ENCODE results near the gene ATXN1.

DNA sequence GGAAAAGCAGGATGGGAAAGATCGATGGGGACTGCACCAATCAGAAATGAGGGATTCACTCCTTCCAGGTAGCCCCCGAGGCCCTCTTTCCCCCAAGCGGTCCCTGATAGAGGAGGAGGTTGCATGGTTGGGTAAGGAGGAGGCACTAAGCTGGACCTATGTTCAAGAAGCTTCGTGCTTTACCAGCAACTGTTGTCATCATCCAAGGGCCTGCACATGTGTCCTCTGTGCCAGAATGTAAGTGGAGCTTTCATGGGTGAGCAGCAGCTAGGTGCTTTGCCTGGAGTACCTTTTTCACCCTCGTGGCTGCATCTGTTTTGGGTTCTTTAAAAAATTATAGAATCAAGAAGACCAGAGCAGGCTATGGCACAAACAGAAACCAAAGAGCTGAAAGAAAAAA, 468.8 kb downstream of the ATXN1 start:
- TF ChIP-seq, protein P1, sequence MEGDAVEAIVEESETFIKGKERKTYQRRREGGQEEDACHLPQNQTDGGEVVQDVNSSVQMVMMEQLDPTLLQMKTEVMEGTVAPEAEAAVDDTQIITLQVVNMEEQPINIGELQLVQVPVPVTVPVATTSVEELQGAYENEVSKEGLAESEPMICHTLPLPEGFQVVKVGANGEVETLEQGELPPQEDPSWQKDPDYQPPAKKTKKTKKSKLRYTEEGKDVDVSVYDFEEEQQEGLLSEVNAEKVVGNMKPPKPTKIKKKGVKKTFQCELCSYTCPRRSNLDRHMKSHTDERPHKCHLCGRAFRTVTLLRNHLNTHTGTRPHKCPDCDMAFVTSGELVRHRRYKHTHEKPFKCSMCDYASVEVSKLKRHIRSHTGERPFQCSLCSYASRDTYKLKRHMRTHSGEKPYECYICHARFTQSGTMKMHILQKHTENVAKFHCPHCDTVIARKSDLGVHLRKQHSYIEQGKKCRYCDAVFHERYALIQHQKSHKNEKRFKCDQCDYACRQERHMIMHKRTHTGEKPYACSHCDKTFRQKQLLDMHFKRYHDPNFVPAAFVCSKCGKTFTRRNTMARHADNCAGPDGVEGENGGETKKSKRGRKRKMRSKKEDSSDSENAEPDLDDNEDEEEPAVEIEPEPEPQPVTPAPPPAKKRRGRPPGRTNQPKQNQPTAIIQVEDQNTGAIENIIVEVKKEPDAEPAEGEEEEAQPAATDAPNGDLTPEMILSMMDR (IDR thresholded peaks at IDR 0.05), result no peak
- TF ChIP-seq RFX5 (IDR thresholded peaks at IDR 0.05) (no peak), KDM1A (IDR thresholded peaks at IDR 0.05; ENCODE audit: low read depth) (no peak), MAZ (IDR thresholded peaks at IDR 0.05; ENCODE audit: borderline replicate concordance, low read depth, low read length) (no peak), EP300 (IDR thresholded peaks at IDR 0.05) (no peak), HOXA7 (CRISPR knock-in tag; IDR thresholded peaks at IDR 0.05) (no peak)
- TF ChIP-seq, protein P2, sequence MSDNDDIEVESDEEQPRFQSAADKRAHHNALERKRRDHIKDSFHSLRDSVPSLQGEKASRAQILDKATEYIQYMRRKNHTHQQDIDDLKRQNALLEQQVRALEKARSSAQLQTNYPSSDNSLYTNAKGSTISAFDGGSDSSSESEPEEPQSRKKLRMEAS (IDR thresholded peaks at IDR 0.05), result no peak
